HEK293 (cell line): Measurements from ENCODE around the gene SPRN.

Experiments
- CTCF ChIA-PET: fragments of 350-600 bp; formaldehyde crosslinking; extraction: SDS; loops from one replicate; lab custom pipeline; 2021; ENCODE audit warnings: antibody characterized with exemption; lab: Yijun Ruan, JAX
- POLR2A ChIA-PET: fragments of 300-600 bp; formaldehyde crosslinking; extraction: SDS; loops from one replicate; lab custom pipeline; 2020; ENCODE audit warnings: antibody characterized with exemption, inconsistent platforms; lab: Yijun Ruan, JAX
- H3K27ac ChIP-seq: fragments of 200-500 bp; sonication (Bioruptor generic); 2 replicates; pipeline ENCODE4 v1.5.1; 2014; ENCODE audit warnings: low read depth, low read length, control low read depth, inconsistent platforms; ENCODE audit errors: extremely low read depth
- H3K36me3 ChIP-seq, 2 experiments: fragments of 200-500 bp in 1 of 2; sonication (Bioruptor generic) in 1 of 2; 1 replicate in 1 of 2; 2 replicates in 1 of 2; pipeline ENCODE4 v1.5.1; 2014 to 2017; ENCODE audit warnings: inconsistent platforms in 2 of 2, low read length in 2 of 2; ENCODE audit not compliant: control insufficient read depth in 2 of 2, insufficient read depth in 1 of 2
- H3K4me1 ChIP-seq: fragments of 200-500 bp; sonication (Bioruptor generic); 2 replicates; pipeline ENCODE4 v1.5.1; 2014; ENCODE audit warnings: mild to moderate bottlenecking, low read length, inconsistent platforms; ENCODE audit not compliant: control insufficient read depth, insufficient read depth
- H3K4me3 ChIP-seq: 2 replicates; pipeline ENCODE4 v1.5.1; 2011; ENCODE audit warnings: low read depth, mild to moderate bottlenecking, control low read depth, low read length, moderate library complexity
- H3K9me3 ChIP-seq: fragments of 200-500 bp; sonication (Bioruptor generic); 2 replicates; pipeline ENCODE4 v1.5.1; 2014; ENCODE audit warnings: low read depth, low read length, inconsistent platforms; ENCODE audit not compliant: control insufficient read depth, insufficient read depth
- BCL11A ChIP-seq: fragments of 450-650 bp; formaldehyde crosslinking; IDR thresholded peaks from 2 replicates; pipeline ENCODE4 v1.5.1; 2016; ENCODE audit warnings: low read depth, missing biosample characterization, missing genetic modification characterization
- SCRT1 ChIP-seq: fragments of 450-650 bp; formaldehyde crosslinking; IDR thresholded peaks from 2 replicates; pipeline ENCODE4 v1.5.1; 2016; ENCODE audit warnings: missing biosample characterization, missing genetic modification characterization, borderline replicate concordance
- WT1 ChIP-seq: fragments of 450-650 bp; formaldehyde crosslinking; IDR thresholded peaks from 2 replicates; pipeline ENCODE4 v1.5.1; 2016; ENCODE audit warnings: missing biosample characterization, missing genetic modification characterization
- ZBTB8A ChIP-seq: fragments of 450-650 bp; formaldehyde crosslinking; IDR thresholded peaks from 2 replicates; pipeline ENCODE4 v1.5.1; 2016; ENCODE audit warnings: missing biosample characterization, missing genetic modification characterization
- ZNF155 ChIP-seq: fragments of 450-650 bp; formaldehyde crosslinking; IDR thresholded peaks from 2 replicates; pipeline ENCODE4 v1.5.1; 2016; ENCODE audit warnings: missing biosample characterization, missing genetic modification characterization
- ZNF341 ChIP-seq: fragments of 450-650 bp; formaldehyde crosslinking; IDR thresholded peaks from 2 replicates; pipeline ENCODE4; 2016; ENCODE audit warnings: low read depth, missing biosample characterization, missing genetic modification characterization
- ZNF423 ChIP-seq: fragments of 450-650 bp; formaldehyde crosslinking; IDR thresholded peaks from 2 replicates; pipeline ENCODE4 v1.5.1; 2016; ENCODE audit warnings: missing biosample characterization, missing genetic modification characterization
- ZNF510 ChIP-seq: fragments of 450-650 bp; formaldehyde crosslinking; IDR thresholded peaks from 2 replicates; pipeline ENCODE4 v1.5.1; 2018; ENCODE audit warnings: mild to moderate bottlenecking, missing genetic modification characterization, missing biosample characterization; ENCODE audit not compliant: insufficient replicate concordance
- ZNF521 ChIP-seq: fragments of 450-650 bp; formaldehyde crosslinking; IDR thresholded peaks from 2 replicates; pipeline ENCODE4 v1.5.1; 2017; ENCODE audit warnings: missing biosample characterization, mild to moderate bottlenecking, missing genetic modification characterization
- ZNF624 ChIP-seq: fragments of 450-650 bp; formaldehyde crosslinking; IDR thresholded peaks from 2 replicates; pipeline ENCODE4 v1.5.1; 2017; ENCODE audit warnings: missing biosample characterization, missing genetic modification characterization
- ZNF660 ChIP-seq: fragments of 450-650 bp; IDR thresholded peaks from 2 replicates; pipeline ENCODE4 v1.5.1; 2018; ENCODE audit warnings: missing biosample characterization, mild to moderate bottlenecking, missing genetic modification characterization
- ZNF76 ChIP-seq: fragments of 450-650 bp; formaldehyde crosslinking; IDR thresholded peaks from 2 replicates; pipeline ENCODE4; 2016; ENCODE audit warnings: low read depth, missing biosample characterization, missing genetic modification characterization, borderline replicate concordance
- ZNF843 ChIP-seq: fragments of 450-650 bp; formaldehyde crosslinking; IDR thresholded peaks from 2 replicates; pipeline ENCODE4 v1.5.1; 2016; ENCODE audit warnings: missing biosample characterization, missing genetic modification characterization
- ZSCAN16 ChIP-seq: fragments of 450-650 bp; formaldehyde crosslinking; IDR thresholded peaks from 2 replicates; pipeline ENCODE4 v1.5.1; 2016; ENCODE audit warnings: missing biosample characterization, missing genetic modification characterization
- TF ChIP-seq, protein P1 (sequence below): fragments of 450-650 bp; formaldehyde crosslinking; IDR thresholded peaks from 2 replicates; pipeline ENCODE4 v1.5.0; 2017; ENCODE audit warnings: missing biosample characterization, missing genetic modification characterization, borderline replicate concordance
- TF ChIP-seq, protein P2 (sequence below): fragments of 450-650 bp; formaldehyde crosslinking; conservative IDR thresholded peaks from 2 replicates; pipeline ENCODE4 v1.5.1; 2016; ENCODE audit warnings: low read depth, missing biosample characterization, missing genetic modification characterization
- TF ChIP-seq, protein P3 (sequence below): fragments of 450-650 bp; formaldehyde crosslinking; IDR thresholded peaks from 2 replicates; pipeline ENCODE4 v1.5.1; 2016; ENCODE audit warnings: missing biosample characterization, missing genetic modification characterization
- TF ChIP-seq, protein P4 (sequence below): fragments of 450-650 bp; formaldehyde crosslinking; IDR thresholded peaks from 2 replicates; pipeline ENCODE4 v1.5.1; 2016; ENCODE audit warnings: missing biosample characterization, missing genetic modification characterization

The SPRN gene

DNA sequence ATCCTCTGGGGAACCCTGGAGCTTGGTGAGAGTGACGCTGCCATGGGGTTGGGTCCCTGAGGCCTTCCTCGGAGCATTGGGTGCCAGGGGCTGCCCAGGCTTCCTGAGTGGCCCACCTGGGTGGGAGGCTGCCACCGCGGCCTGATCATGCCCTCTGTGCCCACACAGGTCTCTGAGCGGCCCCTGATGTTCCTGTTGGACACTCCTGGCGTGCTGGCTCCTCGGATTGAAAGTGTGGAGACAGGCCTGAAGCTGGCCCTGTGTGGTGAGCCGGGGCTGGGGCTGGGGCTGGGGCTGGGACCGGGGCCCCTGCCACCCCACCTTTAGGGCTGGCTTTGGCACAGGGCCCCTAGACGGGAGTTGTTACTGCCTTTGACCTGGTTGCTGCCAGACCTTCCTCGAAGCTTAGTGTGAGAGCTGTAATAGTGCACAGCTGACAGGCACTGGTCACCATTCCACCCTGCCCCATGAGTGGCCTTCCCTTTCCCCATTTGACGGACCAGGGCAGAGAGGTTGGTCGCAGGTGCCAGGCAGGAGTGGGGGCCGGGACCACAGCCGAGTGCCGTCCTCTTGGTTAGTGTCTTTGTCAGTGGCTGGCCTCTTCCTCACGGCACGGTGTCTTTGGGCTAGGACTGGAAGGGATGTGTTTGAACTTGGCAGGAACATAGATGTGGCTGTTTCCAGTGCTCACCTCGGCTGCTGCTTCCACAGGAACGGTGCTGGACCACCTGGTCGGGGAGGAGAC is 22.3 kb downstream of the SPRN start:
- Histone ChIP-seq H3K9me3 (no peaks in the 10 kb centered on the region), H3K4me1 (no peaks in the 10 kb centered on the region), H3K27ac (no peak overlapping the region), H3K4me3 (no peak overlapping the region), H3K36me3 (peaks cover 39 to 90% of the 10 kb centered on the region in 2 experiments)
- POLR2A ChIA-PET = interaction anchor here (0.6 to 0.7 kb wide), 2 partner anchors 13 to 16 kb away, joined by 3 read pairs; no protein-coding TSS in a partner anchor
- TF ChIP-seq ZNF155 (tag by site-specific recombination) = no peak
- TF ChIP-seq, protein P1, sequence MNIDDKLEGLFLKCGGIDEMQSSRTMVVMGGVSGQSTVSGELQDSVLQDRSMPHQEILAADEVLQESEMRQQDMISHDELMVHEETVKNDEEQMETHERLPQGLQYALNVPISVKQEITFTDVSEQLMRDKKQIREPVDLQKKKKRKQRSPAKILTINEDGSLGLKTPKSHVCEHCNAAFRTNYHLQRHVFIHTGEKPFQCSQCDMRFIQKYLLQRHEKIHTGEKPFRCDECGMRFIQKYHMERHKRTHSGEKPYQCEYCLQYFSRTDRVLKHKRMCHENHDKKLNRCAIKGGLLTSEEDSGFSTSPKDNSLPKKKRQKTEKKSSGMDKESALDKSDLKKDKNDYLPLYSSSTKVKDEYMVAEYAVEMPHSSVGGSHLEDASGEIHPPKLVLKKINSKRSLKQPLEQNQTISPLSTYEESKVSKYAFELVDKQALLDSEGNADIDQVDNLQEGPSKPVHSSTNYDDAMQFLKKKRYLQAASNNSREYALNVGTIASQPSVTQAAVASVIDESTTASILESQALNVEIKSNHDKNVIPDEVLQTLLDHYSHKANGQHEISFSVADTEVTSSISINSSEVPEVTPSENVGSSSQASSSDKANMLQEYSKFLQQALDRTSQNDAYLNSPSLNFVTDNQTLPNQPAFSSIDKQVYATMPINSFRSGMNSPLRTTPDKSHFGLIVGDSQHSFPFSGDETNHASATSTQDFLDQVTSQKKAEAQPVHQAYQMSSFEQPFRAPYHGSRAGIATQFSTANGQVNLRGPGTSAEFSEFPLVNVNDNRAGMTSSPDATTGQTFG (tag by site-specific recombination) = no peak
- no peak for TF ChIP-seq ZSCAN16 (tag by site-specific recombination)
- no peak for TF ChIP-seq ZNF510 (tag by site-specific recombination)
- TF ChIP-seq, protein P2, sequence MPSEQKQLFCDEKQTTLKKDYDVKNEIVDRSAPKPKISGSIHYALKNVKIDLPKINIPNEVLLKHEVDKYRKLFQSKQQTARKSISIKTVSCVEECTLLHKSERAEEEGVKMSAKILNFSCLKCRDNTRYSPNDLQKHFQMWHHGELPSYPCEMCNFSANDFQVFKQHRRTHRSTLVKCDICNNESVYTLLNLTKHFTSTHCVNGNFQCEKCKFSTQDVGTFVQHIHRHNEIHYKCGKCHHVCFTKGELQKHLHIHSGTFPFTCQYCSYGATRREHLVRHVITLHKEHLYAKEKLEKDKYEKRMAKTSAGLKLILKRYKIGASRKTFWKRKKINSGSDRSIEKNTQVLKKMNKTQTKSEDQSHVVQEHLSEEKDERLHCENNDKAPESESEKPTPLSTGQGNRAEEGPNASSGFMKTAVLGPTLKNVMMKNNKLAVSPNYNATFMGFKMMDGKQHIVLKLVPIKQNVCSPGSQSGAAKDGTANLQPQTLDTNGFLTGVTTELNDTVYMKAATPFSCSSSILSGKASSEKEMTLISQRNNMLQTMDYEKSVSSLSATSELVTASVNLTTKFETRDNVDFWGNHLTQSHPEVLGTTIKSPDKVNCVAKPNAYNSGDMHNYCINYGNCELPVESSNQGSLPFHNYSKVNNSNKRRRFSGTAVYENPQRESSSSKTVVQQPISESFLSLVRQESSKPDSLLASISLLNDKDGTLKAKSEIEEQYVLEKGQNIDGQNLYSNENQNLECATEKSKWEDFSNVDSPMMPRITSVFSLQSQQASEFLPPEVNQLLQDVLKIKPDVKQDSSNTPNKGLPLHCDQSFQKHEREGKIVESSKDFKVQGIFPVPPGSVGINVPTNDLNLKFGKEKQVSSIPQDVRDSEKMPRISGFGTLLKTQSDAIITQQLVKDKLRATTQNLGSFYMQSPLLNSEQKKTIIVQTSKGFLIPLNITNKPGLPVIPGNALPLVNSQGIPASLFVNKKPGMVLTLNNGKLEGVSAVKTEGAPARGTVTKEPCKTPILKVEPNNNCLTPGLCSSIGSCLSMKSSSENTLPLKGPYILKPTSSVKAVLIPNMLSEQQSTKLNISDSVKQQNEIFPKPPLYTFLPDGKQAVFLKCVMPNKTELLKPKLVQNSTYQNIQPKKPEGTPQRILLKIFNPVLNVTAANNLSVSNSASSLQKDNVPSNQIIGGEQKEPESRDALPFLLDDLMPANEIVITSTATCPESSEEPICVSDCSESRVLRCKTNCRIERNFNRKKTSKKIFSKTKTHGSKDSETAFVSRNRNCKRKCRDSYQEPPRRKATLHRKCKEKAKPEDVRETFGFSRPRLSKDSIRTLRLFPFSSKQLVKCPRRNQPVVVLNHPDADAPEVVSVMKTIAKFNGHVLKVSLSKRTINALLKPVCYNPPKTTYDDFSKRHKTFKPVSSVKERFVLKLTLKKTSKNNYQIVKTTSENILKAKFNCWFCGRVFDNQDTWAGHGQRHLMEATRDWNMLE (tag by site-specific recombination) = no peak
- CTCF ChIA-PET = interaction anchor here (0.6 kb wide), 1 partner anchor 11 kb away, joined by 3 read pairs; no protein-coding TSS in a partner anchor

DNA sequence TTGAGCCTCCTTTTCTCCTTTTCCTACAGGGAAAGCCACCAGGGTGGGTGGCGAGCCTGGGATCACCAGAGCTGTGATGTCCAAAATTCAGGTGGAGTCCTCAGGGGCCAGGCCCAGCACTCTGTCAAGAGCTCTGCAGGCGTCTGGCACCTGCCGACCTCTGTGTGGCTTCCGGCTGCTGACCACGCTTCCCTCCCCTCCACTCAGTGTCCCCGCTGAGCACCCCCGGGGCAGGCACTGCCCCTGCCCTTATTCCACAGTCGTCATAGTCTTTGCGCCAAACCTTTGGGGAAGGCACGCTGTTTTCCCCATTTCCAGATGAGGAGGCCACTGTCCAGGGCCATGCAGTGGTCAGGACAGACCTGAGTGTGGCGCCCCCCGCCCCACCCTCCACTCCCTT is 22.9 kb downstream of the SPRN start:
- Histone ChIP-seq H3K36me3 (peaks cover 33 to 92% of the 10 kb centered on the region in 2 experiments), H3K9me3 (no peaks in the 10 kb centered on the region), H3K27ac (no peak overlapping the region), H3K4me3 (no peak overlapping the region), H3K4me1 (no peaks in the 10 kb centered on the region)
- ChIA-PET POLR2A (interaction anchor here (0.6 to 0.7 kb wide), 2 partner anchors 13 to 17 kb away, joined by 3 read pairs; no protein-coding TSS in a partner anchor), CTCF (interaction anchor here (0.7 to 0.8 kb wide), 2 partner anchors 72 to 86 kb away, joined by 3 read pairs; no protein-coding TSS in a partner anchor)
- TF ChIP-seq SCRT1 (tag by site-specific recombination) (no peak), ZNF76 (tag by site-specific recombination) (no peak), ZNF423 (tag by site-specific recombination) (no peak), ZNF624 (tag by site-specific recombination) (no peak), BCL11A (tag by site-specific recombination) (no peak)

DNA sequence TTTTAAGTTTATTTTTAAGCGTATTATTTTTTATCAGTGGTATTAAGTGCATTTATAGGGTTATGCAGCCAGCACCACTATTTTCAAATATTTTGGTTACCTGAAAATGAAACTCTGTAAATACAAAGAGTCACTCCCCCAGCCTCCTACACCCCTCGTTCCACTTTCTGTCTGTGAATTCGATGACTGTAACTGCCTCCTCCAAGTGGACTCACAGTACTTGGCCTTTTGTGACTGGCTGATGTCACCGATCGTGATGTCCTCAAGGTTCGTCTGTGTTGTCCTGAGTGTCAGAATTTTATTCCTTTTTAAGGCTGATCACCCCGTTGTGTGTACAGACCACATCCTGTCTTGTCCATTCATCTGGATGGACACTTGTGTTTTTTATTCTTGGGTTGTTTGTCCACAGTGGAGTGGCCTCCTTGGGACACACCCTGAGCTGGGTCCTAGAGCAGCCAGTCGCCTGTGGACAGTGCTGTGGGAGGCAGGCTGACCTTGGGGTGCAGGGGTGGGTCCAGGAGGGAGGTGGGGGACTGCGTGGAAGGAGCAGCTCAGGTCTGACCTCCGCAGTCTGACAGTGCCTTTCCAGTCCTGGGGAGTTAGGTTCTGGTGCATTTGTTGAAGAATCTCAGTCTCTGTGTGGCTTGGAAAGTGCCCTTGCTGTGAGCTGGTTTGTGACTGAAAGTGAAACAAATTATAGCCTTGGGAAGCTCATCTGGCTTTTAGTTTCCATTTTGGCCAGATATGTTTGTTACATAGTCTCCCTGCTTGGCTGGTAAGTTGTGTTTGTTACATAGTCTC is 23.6 kb downstream of the SPRN start:
- Histone ChIP-seq H3K4me3 (no peak overlapping the region), H3K27ac (no peak overlapping the region), H3K4me1 (no peaks in the 10 kb centered on the region), H3K9me3 (no peaks in the 10 kb centered on the region), H3K36me3 (peaks cover 27 to 94% of the 10 kb centered on the region in 2 experiments)
- ChIA-PET CTCF (interaction anchor here (0.7 to 0.8 kb wide), 2 partner anchors 71 to 86 kb away, joined by 3 read pairs; no protein-coding TSS in a partner anchor), POLR2A (no interaction called here)
- TF ChIP-seq ZNF521 (tag by site-specific recombination) = no peak
- no peak for TF ChIP-seq ZBTB8A
- TF ChIP-seq, protein P3, sequence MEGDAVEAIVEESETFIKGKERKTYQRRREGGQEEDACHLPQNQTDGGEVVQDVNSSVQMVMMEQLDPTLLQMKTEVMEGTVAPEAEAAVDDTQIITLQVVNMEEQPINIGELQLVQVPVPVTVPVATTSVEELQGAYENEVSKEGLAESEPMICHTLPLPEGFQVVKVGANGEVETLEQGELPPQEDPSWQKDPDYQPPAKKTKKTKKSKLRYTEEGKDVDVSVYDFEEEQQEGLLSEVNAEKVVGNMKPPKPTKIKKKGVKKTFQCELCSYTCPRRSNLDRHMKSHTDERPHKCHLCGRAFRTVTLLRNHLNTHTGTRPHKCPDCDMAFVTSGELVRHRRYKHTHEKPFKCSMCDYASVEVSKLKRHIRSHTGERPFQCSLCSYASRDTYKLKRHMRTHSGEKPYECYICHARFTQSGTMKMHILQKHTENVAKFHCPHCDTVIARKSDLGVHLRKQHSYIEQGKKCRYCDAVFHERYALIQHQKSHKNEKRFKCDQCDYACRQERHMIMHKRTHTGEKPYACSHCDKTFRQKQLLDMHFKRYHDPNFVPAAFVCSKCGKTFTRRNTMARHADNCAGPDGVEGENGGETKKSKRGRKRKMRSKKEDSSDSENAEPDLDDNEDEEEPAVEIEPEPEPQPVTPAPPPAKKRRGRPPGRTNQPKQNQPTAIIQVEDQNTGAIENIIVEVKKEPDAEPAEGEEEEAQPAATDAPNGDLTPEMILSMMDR = no peak
- TF ChIP-seq WT1 (tag by site-specific recombination) = no peak
- TF ChIP-seq ZNF660 (tag by site-specific recombination) = no peak
- TF ChIP-seq, protein P4, sequence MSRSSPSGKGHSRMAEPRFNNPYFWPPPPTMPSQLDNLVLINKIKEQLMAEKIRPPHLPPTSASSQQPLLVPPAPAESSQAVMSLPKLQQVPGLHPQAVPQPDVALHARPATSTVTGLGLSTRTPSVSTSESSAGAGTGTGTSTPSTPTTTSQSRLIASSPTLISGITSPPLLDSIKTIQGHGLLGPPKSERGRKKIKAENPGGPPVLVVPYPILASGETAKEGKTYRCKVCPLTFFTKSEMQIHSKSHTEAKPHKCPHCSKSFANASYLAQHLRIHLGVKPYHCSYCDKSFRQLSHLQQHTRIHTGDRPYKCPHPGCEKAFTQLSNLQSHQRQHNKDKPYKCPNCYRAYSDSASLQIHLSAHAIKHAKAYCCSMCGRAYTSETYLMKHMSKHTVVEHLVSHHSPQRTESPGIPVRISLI (tag by site-specific recombination) = no peak
- no peak for TF ChIP-seq ZNF341 (tag by site-specific recombination)
- TF ChIP-seq ZNF843 (tag by site-specific recombination) = no peak
